Glomerular endothelial cell (primary cell): ENCODE data around the gene PILRA. TPM values are rescaled to one million over a fixed set of nuclear protein-coding genes. Genes with fewer than 3 reads are reported as not detected.
"Not testable (repeated sequence)": the region's sequence is repeated elsewhere in the genome, so short reads cannot be mapped to it uniquely, and the experiment has no call there.

Source experiments
- DNase-seq: peaks from one replicate; pipeline ENCODE4 v3.0.0-alpha.2; 2011; ENCODE audit warnings: low read depth, low spot score; ENCODE audit errors: extremely low read depth
- total RNA-seq: library from RNA; depleted of rRNA; stranded (reverse); fragments of >200 nt; gene quantifications from 2 replicates; pipeline ENCODE4 v1.2.3, GENCODE V29; 2015

The PILRA gene
- 2.5 TPM in 1 of 2 replicates, not detected in the other for total RNA-seq

GRCh38 chr7:100373261-100373831 is at the start of gene PILRA:
Gene PILRA (plus strand): TSS chr7:100373487. CDS start chr7:100373657, 170 bp downstream.
- no peak for DNase-seq

GRCh38 chr7:100324194-100324593 is 49.1 kb upstream of the PILRA start:
- not testable (repeated sequence) for DNase-seq

- not testable (repeated sequence) for DNase-seq
Measured at GRCh38 chr7:100325671-100326070, 47.6 kb upstream of the PILRA start.

- DNase-seq = not testable (repeated sequence)
Measured at GRCh38 chr7:100326914-100327313, 46.4 kb upstream of the PILRA start.

GRCh38 chr7:100335566-100336466 is 37.5 kb upstream of the PILRA start:
- peak; percentile 70 for DNase-seq

GRCh38 chr7:100338083-100338696 is 35.1 kb upstream of the PILRA start:
- not testable (repeated sequence) for DNase-seq

- DNase-seq = not testable (repeated sequence)
Measured at GRCh38 chr7:100341286-100341685, 32.0 kb upstream of the PILRA start.

GRCh38 chr7:100342765-100343164 is 30.5 kb upstream of the PILRA start:
- DNase-seq = no peak

- DNase-seq = not testable (repeated sequence)
Measured at GRCh38 chr7:100344124-100344559, 29.1 kb upstream of the PILRA start.

DNA sequence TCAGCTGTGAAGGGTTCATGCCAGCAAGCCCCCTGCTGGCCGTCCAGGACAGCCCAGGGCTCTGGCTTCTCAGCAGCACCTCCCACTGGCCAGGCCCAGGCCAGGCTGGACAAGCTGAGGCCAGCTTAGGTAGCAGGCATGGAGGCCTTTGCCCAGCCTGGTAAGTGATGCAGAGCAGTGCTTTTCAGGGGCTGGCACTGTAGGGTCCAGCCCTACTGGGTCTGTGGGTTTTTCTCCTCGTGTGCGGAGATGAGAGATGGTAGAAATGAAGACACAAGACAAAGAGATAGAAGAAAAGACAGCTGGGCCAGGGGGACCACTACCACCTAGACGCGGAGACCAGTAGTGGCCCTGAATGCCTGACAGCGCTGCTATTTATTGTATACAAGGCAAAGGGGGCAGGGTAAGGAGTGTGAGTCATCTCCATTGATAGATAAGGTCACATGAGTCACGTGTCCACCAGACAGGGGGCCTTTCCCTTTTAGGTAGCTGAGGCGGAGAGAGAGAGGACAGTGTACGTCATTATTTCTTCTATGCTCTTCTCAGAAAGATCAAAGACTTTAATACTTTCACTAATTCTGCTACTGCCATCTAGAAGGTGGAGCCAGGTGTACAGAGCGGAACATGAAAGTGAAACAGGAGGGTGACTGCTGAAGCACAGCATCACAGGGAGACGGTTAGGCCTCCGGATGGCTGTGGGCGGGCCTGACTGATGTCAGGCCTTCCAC is 28.6 kb upstream of the PILRA start:
- DNase-seq = peak; percentile 41

GRCh38 chr7:100345288-100345672 is 28.0 kb upstream of the PILRA start:
- DNase-seq = not testable (repeated sequence)

DNA sequence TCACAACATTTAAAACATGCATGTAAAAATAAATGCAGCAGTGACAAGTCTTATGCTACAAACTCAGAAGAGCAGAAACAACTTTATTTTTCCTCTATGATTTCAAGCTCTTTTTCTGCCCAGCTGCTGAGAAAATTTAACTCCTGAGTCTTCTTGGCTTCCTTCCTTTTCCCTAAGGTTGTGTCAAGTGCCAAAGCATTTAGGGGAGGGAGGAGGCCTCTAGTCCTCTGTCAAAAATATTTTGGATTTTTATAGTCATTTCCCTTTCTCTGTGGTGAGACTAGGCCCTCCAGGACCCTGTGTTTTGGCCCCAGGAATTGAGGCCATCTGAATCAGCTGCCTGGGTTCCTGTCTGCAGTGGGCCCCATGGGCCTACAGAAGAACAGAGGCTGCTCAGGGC is 26.4 kb upstream of the PILRA start:
- DNase-seq = no peak

- DNase-seq = no peak
Measured at GRCh38 chr7:100348805-100349204, 24.5 kb upstream of the PILRA start.

GRCh38 chr7:100349757-100350156 is 23.5 kb upstream of the PILRA start:
- DNase-seq = no peak

DNA sequence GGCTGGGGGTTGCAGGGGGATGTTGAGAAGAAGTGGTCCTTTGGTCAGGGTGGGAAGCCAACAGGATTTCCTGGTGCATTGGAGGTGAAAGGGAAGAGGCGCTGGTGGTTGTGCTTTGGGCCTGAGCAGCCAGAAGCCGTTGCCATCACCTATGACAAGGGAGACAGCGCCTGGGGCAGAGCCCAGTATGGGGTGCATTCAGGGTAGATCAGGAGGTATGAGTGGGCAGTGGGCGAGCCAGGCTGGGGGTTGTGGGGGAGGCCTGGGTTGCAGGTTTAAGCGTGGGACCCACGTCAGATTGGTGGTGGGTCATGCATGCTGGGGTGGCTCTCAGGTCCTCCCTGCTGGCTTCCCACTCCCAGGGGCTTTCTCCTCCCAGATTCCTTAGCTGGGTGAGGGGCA is 21.6 kb upstream of the PILRA start:
- DNase-seq = no peak

- DNase-seq = not testable (repeated sequence)
Measured at GRCh38 chr7:100352230-100352781, 21.0 kb upstream of the PILRA start.

DNA sequence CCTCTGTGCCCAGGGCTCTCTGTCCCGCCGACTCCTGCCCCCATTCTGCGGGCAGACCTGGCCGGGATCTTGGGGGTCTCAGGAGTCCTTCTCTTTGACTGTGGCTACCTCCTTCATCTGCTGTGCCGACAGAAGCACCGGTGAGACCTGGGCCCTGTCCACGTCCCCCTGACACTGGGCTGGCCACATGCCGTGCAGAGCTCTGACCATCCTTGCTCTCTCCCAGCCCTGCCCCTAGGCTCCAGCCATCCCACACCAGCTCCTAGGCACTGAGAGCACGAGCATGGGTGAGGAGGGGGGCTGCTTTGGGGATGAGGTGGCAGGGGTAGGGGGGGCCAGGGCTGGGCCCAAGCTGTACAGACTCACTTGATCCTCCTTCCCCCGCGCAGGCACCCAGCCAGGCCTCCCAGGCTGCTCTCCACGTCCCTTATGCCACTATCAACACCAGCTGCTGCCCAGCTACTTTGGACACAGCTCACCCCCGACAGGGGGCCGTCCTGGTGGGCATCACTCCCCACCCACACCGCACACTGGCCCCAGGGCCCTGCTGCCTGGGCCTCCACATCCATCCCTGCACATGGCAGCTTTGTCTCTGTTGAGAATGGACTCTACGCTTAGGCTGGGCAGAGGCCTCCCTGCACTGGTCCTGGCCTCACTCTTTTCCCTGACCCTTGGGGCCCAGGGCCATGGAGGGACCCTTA is 20.2 kb upstream of the PILRA start:
- DNase-seq = no peak

DNA sequence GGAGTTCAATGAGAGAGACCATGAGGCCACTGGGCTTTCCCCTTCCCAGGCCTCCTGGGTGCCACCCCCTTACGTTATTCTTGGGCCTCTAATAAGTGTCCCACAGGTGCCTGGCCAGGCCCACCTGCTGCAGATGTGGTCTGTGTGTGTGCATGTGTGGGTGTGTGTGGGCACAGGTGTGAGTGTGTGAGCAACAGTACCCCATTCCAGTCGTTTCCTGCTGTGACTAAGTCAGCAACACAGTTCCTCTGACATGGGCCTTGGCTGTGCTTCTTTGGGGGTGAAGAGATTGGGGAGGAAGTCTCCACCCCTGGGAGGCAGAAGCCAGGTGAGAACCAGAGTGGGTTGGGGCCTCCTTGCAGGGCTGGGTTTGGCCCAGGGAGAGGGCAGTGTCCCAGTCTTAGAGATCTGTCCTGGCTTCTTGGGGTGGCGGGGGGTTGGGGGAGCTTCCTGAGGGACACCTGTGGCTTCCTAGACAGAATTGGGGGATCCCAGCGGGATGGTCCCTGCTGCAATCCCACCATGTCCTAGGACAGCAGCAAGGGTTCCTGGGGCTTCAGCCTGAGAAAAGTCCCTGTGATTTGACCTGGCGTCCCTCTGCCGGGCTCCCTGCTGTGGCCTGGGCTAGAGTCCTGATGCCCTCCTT is 19.5 kb upstream of the PILRA start:
- DNase-seq = no peak

DNA sequence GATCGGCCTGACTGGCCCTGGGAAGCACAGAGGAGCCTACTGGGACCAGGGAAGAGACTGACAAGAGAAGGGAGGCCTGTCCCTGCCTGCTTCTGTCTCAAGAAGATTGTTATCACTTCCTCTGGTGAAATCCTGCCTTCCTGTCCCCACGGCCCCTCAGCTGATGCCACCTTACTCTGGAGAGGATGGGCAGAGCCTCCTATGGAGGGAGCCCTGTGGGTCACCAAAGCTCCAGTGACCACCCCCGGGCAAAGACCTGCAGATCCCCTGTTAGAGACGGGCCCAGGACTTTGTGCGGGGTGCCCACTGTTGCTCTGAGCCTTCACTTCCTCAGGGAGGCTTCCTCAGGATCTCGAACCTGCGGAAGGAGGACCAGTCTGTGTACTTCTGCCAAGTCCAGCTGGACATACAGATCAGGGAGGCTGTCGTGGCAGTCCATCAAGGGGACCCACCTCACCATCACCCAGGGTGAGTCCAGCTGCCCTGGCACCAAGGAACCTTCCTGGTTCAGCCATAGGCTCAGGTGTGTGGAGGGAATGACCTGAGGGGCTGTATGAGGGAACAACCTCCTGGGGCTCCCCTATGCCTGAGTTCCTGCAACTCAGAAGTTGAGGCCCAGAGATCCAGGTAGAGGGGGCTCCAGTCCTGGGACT is 16.7 kb upstream of the PILRA start:
- DNase-seq = no peak
